Measurements from ENCODE around the gene NOL3.

DNA sequence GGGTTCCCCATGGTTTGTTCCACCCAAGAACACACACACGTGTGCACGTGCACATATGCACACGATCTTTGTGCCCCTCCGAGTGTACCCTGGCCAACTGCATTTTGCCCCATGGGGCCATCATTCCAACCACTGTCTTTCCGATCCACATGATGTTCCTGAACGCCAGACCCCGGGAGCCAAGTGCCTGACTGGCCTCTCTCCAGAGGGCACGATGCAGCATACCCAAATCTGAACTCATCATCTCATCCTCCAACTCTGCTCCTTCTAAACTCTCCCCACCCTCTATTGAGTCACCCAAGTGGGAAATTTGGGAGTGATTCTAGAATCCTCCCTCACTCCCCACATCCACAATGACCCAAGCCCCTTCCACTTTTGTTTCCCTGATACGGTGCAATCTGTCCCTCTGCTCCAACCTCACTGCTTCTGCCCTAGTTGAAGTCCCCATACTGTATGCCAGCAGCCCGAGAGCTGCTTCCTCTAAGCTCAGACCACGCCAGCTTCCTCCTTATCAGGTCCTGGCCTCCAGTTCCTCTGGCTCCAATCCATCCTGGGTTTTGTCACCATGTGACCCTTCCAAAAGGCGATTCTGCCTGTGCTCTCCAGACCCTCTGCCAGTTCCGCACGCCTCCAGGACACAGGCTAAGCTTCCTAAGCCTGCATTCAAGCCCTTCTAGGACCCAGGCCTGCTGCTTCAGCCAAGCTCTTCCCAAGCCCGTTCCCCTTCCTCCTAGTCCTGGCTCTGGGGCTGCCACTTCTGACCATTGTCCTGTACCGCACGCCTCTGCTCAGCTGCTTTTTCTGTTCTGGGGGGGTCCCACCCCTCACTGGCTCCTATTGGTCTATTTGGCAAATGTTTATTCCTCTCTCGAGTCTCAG lies 46.5 kb downstream of the NOL3 start:
- TF ChIP-seq, protein P1, sequence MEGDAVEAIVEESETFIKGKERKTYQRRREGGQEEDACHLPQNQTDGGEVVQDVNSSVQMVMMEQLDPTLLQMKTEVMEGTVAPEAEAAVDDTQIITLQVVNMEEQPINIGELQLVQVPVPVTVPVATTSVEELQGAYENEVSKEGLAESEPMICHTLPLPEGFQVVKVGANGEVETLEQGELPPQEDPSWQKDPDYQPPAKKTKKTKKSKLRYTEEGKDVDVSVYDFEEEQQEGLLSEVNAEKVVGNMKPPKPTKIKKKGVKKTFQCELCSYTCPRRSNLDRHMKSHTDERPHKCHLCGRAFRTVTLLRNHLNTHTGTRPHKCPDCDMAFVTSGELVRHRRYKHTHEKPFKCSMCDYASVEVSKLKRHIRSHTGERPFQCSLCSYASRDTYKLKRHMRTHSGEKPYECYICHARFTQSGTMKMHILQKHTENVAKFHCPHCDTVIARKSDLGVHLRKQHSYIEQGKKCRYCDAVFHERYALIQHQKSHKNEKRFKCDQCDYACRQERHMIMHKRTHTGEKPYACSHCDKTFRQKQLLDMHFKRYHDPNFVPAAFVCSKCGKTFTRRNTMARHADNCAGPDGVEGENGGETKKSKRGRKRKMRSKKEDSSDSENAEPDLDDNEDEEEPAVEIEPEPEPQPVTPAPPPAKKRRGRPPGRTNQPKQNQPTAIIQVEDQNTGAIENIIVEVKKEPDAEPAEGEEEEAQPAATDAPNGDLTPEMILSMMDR (IDR thresholded peaks at IDR 0.05): no peak
- no peak for TF ChIP-seq POLR2A (IDR thresholded peaks at IDR 0.05)

Measured in right lobe of liver (tissue), 4 donors.